Measurements from ENCODE around the gene LSM14B.

GRCh38 chr20:62096421-62097380 is 25.6 kb upstream of the LSM14B start:
- TF ChIP-seq CTCF (IDR thresholded peaks at IDR 0.05) (no peak), POLR2A (IDR thresholded peaks at IDR 0.05) (no peak), POLR2AphosphoS5 (IDR thresholded peaks at IDR 0.05; ENCODE audit: insufficient read depth in 1 of 2, low read depth in 1 of 2) (no peak)

Measured in vagina (tissue), 2 donors.